Measurements from ENCODE around the gene AXIN2. TPM values are rescaled to one million over a fixed set of nuclear protein-coding genes. Genes with fewer than 3 reads are reported as not detected.

Gene AXIN2
- polyA plus RNA-seq, 1 donor from 2014 or later = 26.7 TPM

- Histone ChIP-seq H2AFZ (ENCODE audit: low read depth, low read length) (no peak overlapping the region), H3K9me2 (ENCODE audit: insufficient read depth, low read length) (no peaks in the 10 kb centered on the region), H3K79me2 (replicated peaks; ENCODE audit: insufficient read depth, low read length) (peaks cover 36% of the 10 kb centered on the region), H4K20me1 (ENCODE audit: insufficient read depth) (peaks cover 24% of the 10 kb centered on the region), H3K4me2 (ENCODE audit: low read length) (peak overlapping the region; percentile 59), H3K36me3 (ENCODE audit: insufficient read depth, low read length) (peaks cover 9% of the 10 kb centered on the region), H3K27ac (ENCODE audit: low read length) (no peak overlapping the region), H3K9ac (ENCODE audit: low read length) (peak overlapping the region; percentile 10), H3K27me3 (ENCODE audit: insufficient read depth, low read depth, low read length) (no peaks in the 10 kb centered on the region), H3K9me3 (ENCODE audit: low read length) (no peaks in the 10 kb centered on the region), H3K4me3 (ENCODE audit: low read length) (no peak overlapping the region), H3F3A (ENCODE audit: insufficient read depth, low read length, poor library complexity, severe bottlenecking) (no peaks in the 10 kb centered on the region)
- TF ChIP-seq RAD21 (conservative IDR thresholded peaks at IDR 0.05) = no peak
- no peak for TF ChIP-seq EP300 (conservative IDR thresholded peaks at IDR 0.05; ENCODE audit: poor library complexity, severe bottlenecking)
- peak; percentile 16 for TF ChIP-seq SMC3 (conservative IDR thresholded peaks at IDR 0.05; ENCODE audit: poor library complexity)
- TF ChIP-seq CTCF (IDR thresholded peaks at IDR 0.05; ENCODE audit: poor library complexity, severe bottlenecking) = peak; percentile 4
- TF ChIP-seq EZH2 (IDR thresholded peaks at IDR 0.05; ENCODE audit: borderline replicate concordance, insufficient read depth, low read length, poor library complexity, severe bottlenecking) = no peak
- TF ChIP-seq TAF1 (IDR thresholded peaks at IDR 0.05; ENCODE audit: low read depth) = no peak
- TF ChIP-seq POLR2AphosphoS5 (IDR thresholded peaks at IDR 0.05) = no peak
- no peak for TF ChIP-seq REST (IDR thresholded peaks at IDR 0.05; ENCODE audit: borderline replicate concordance)
- no peak for TF ChIP-seq MXI1 (conservative IDR thresholded peaks at IDR 0.05; ENCODE audit: poor library complexity, severe bottlenecking)
Measured at GRCh38 chr17:65553646-65554552, 7.5 kb downstream of the AXIN2 start.

DNA sequence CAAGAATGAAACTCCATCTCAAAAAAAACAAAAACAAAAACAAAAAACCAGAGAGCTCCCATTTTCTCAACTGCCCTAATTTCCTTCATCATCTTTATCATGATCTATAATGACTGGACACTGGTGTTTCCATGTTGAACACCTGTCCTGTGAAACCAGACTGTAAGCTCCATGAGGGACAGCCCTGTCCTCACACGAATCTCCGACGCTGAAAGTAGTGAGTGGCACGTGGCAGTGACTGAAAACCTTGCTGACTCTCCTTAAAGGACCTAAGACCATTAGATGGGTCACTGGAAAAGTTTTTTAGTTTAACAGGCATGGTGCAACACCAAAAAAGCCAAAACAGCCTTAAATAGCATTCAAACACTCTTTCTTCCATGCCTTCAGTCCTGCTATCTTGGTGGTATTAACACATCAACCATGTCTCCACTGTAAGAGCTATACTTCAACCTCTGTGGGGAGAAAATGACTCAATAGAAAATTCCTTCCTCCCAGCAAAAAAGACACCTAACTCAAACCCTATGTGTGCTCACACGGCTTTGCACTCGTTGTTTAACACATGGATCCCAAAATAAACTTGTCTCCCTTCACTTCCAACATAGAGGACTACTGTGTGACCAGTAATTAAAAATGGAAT, 8.3 kb downstream of the AXIN2 start:
- peak overlapping the region; percentile 59 for H3K4me2 ChIP-seq (ENCODE audit: low read length)
- TF ChIP-seq SMC3 (conservative IDR thresholded peaks at IDR 0.05; ENCODE audit: poor library complexity) (no peak), CTCF (IDR thresholded peaks at IDR 0.05; ENCODE audit: poor library complexity, severe bottlenecking) (no peak), REST (IDR thresholded peaks at IDR 0.05; ENCODE audit: borderline replicate concordance) (no peak), EP300 (conservative IDR thresholded peaks at IDR 0.05; ENCODE audit: poor library complexity, severe bottlenecking) (no peak)
- peaks cover 44% of the 10 kb centered on the region for H3K79me2 ChIP-seq (replicated peaks; ENCODE audit: insufficient read depth, low read length)
- no peaks in the 10 kb centered on the region for H3F3A ChIP-seq (ENCODE audit: insufficient read depth, low read length, poor library complexity, severe bottlenecking)
- peaks cover 16% of the 10 kb centered on the region for H4K20me1 ChIP-seq (ENCODE audit: insufficient read depth)
- H3K27ac ChIP-seq (ENCODE audit: low read length) = no peak overlapping the region
- no peak overlapping the region for H2AFZ ChIP-seq (ENCODE audit: low read depth, low read length)
- no peaks in the 10 kb centered on the region for H3K27me3 ChIP-seq (ENCODE audit: insufficient read depth, low read depth, low read length)
- no peak overlapping the region for H3K9ac ChIP-seq (ENCODE audit: low read length)
- H3K36me3 ChIP-seq (ENCODE audit: insufficient read depth, low read length) = peaks cover 13% of the 10 kb centered on the region
- H3K9me2 ChIP-seq (ENCODE audit: insufficient read depth, low read length) = no peaks in the 10 kb centered on the region
- H3K9me3 ChIP-seq (ENCODE audit: low read length) = no peaks in the 10 kb centered on the region
- no peak overlapping the region for H3K4me3 ChIP-seq (ENCODE audit: low read length)
